T-helper 17 cell (primary cell): ENCODE results near the gene SERF2. TPM values are rescaled to one million over a fixed set of nuclear protein-coding genes. Genes with fewer than 3 reads are reported as not detected.
"Not testable (repeated sequence)": the region's sequence is repeated elsewhere in the genome, so short reads cannot be mapped to it uniquely, and the experiment has no call there.

Source experiments
- ATAC-seq: fragments of 150-1000 bp; cut with Tn5 transposase; 2 replicates; pipeline ENCODE4 v1.10.0; 2021; ENCODE audit warnings: mild to moderate bottlenecking, moderate library complexity
- DNase-seq, 3 donors: peaks; one replicate each; pipeline versions ENCODE4 v3.0.0 to v3.0.0-alpha.2; 2020 to 2021
- H3K9me3 ChIP-seq: one replicate; pipeline ENCODE4 v1.7.0; 2013; ENCODE audit warnings: low read length, mild to moderate bottlenecking; ENCODE audit not compliant: control insufficient read depth, poor library complexity, severe bottlenecking
- H3K27ac Mint-ChIP-seq: one replicate; pipeline ENCODE4 v1.8.0; 2022; ENCODE audit warnings: mild to moderate bottlenecking, moderate library complexity, mixed read lengths
- H3K27me3 Mint-ChIP-seq: one replicate; pipeline ENCODE4 v1.8.0; 2022; ENCODE audit warnings: mixed read lengths
- H3K36me3 Mint-ChIP-seq: one replicate; pipeline ENCODE4 v1.8.0; 2022; ENCODE audit warnings: low read depth, mixed read lengths
- H3K4me1 Mint-ChIP-seq: one replicate; pipeline ENCODE4 v1.8.0; 2022; ENCODE audit warnings: mild to moderate bottlenecking, mixed read lengths
- H3K4me3 Mint-ChIP-seq: one replicate; pipeline ENCODE4 v1.8.0; 2022; ENCODE audit warnings: mild to moderate bottlenecking, moderate library complexity, mixed read lengths
- total RNA-seq, 4 donors: library from RNA in 2 of 4; stranded (reverse) in 2 of 4; gene quantifications; one replicate each; pipeline ENCODE4 v1.2.3 and lab custom pipeline; 2022 to 2026

The SERF2 gene
- total RNA-seq, 2 donors from 2014 or later = 424 to 465 TPM

DNA sequence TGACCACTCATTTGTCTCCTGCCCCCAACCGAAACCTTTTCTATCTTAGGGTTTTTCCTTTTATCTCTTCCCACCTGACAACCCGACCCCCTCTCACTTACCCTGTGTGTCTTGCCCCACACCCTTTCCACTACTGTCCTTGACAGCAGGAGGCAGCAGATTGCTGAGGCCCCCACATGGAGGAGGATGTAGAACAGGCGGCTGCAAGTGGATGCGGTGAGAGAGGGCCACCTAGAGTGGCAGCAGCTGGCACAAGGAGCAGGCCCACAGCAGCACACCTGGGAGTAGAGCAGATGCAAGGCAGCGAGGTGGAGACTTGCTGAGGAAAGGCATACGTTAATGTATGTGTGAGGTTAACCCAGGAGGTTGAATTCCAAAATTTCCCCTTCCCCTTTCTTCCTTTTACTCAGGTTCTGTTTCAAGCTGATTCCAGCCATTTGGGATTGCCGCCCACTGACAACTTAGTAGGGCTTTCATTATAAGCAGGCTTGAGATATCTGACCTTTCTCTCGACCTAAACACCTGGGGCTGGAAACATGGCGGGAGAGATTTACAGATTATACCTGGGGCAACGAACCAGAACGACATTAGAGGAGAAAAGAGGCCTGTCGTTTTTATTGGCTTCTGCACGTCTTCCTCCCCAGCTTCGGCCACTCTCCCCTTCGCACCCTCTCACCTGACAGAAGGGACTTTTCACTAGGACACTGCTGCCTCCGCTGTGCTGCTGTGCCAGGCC is 7.3 kb downstream of the SERF2 start:
- H3K27me3 Mint-ChIP-seq = no peaks in the 10 kb centered on the region
- ATAC-seq (no peak), DNase-seq (no peak)
- H3K36me3 Mint-ChIP-seq = peaks cover 8% of the 10 kb centered on the region
- no peaks in the 10 kb centered on the region for H3K9me3 ChIP-seq
- no peak overlapping the region for H3K4me3 Mint-ChIP-seq
- peaks cover 37% of the 10 kb centered on the region for H3K4me1 Mint-ChIP-seq
- peak overlapping the region; percentile 95 for H3K27ac Mint-ChIP-seq

DNA sequence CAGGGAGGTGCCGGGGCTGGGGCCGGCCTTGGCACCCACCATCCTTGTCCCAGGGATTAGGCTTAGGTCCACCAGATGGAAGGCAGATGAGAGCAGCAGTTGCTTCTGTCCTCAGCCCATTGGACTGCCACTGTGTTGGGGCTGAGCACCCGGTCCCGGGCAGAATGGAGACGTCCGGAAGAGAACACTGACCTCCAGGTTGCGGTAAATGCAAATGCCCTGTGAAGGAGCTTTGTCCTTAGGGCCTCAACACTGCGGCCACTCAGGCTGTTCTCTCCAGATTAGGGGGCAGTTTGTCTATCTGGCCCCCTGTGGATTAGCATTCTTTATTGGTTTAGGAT is 7.8 kb downstream of the SERF2 start, which contains the start of gene SERINC4:
SERINC4 (minus strand) TSS at position 276 of the 341 bp plus-strand sequence; CDS start at position 42, 234 bp downstream.
- H3K9me3 ChIP-seq = no peaks in the 10 kb centered on the region
- ATAC-seq (no peak), DNase-seq (no peak)
- peaks cover 32% of the 10 kb centered on the region for H3K4me1 Mint-ChIP-seq
- H3K4me3 Mint-ChIP-seq = peak within 1 kb of the TSS; percentile 100
- H3K27ac Mint-ChIP-seq = peak within 1 kb of the TSS; percentile 95
- H3K36me3 Mint-ChIP-seq = peaks cover 7% of the 10 kb centered on the region
- no peaks in the 10 kb centered on the region for H3K27me3 Mint-ChIP-seq

GRCh38 chr15:43800286-43801141 is 8.4 kb downstream of the SERF2 start, which contains the start of gene HYPK:
Gene HYPK, plus strand, starts transcription at chr15:43800599. Its CDS starts 24 bp downstream, at chr15:43800623.
- Mint-ChIP-seq H3K36me3 (peaks cover 7% of the 10 kb centered on the region), H3K27ac (peak within 1 kb of the TSS; percentile 95), H3K27me3 (no peaks in the 10 kb centered on the region), H3K4me1 (peaks cover 28% of the 10 kb centered on the region), H3K4me3 (peak within 1 kb of the TSS; percentile 100)
- DNase-seq (peak; percentile 83 to 86 (median 86)), ATAC-seq (peak; percentile 99)
- no peaks in the 10 kb centered on the region for H3K9me3 ChIP-seq

- DNase-seq, ATAC-seq, H3K4me3 Mint-ChIP-seq, H3K9me3 ChIP-seq, H3K27me3 Mint-ChIP-seq: not testable (repeated sequence)
- Mint-ChIP-seq H3K27ac (peak overlapping the region; percentile 67), H3K36me3 (peaks cover 11% of the 10 kb centered on the region), H3K4me1 (peaks cover 23% of the 10 kb centered on the region)
These were observed 10.6 kb downstream of the SERF2 start for GRCh38 chr15:43802676-43803075.

DNA sequence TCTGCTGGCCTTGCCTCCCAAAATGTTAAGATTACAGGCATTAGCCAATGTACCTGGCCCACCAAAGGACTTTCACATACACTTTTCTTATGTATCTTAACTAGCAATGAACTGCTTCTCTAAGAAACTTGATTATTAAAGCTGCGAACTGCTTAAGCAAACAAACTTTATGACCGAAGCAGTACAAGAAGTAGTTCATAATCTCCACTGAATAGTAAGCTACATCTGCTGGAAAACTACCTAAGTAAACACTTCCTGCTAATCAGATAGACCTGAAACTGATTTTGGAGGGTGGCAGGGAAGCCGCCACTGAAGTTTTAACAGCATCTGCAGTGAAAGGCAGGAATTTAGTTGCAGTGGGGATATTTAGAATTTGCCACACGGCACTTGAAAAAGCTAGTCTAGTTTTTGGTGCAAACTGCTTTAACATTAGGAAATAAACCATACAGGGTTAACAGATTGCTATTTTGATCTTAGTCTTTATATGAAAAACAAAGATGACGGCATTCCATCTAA is 16.4 kb downstream of the SERF2 start:
- DNase-seq (no peak), ATAC-seq (no peak)
- Mint-ChIP-seq H3K4me3 (no peak overlapping the region), H3K27ac (no peak overlapping the region), H3K36me3 (peaks cover 11% of the 10 kb centered on the region), H3K27me3 (no peaks in the 10 kb centered on the region), H3K4me1 (peaks cover 9% of the 10 kb centered on the region)
- no peaks in the 10 kb centered on the region for H3K9me3 ChIP-seq

DNA sequence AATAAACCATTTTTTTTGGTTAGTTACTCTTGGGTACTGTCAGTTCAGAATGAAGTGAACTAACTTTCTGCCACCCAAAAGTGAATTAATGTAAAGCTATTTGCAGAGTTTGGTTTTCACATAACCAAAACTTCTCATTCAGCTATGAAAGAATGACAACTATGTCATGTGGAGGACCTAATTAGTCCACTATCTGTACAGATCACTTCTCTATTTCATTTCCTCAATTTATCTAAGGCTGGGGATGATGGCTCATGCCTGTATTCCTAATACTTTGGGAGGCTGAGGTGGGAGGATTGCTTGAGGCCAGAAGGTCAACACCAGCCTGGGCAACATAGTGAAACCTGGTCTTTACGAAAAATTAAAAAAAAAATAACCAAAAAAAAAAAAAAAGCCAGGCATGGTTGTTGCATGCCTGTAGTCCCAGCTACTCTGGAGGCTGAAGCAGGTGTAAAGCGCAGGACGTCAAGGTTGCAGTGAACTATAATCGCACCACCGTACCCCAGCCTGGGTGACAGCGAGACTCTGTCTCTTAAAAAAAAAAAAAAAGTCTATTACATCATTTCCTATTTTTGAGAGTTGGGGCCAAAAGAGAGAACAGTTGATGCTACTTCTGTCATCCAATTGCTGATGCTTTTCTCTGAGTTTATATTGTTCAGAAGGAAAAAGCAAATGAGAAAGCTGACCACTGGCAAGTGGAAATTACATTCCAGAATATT is 17.0 kb downstream of the SERF2 start:
- DNase-seq = no peak
- H3K27ac Mint-ChIP-seq = no peak overlapping the region
- ATAC-seq = peak; percentile 79
- H3K27me3 Mint-ChIP-seq = no peaks in the 10 kb centered on the region
- peaks cover 11% of the 10 kb centered on the region for H3K36me3 Mint-ChIP-seq
- H3K4me3 Mint-ChIP-seq = no peak overlapping the region
- H3K4me1 Mint-ChIP-seq = peaks cover 9% of the 10 kb centered on the region
- no peaks in the 10 kb centered on the region for H3K9me3 ChIP-seq

DNA sequence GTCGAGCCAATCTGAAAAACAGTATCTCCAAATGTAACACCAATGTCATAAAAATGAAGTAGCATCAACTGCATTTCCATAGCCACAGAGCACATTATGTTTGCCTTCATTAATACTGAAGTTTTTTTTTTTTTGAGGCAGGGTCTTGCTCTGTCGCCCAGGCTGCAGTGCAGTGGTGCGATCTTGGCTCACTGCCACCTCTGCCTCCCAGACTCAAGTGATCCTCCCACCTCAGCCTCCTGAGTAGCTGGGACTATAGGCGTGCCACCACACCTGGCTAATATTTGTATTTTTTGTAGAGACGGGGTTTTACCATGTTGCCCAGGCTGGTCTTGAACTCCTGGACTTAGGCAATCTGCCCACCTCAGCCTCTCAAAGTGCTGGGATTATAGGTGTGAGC is 22.9 kb downstream of the SERF2 start:
- not testable (repeated sequence) for H3K9me3 ChIP-seq, H3K4me3 Mint-ChIP-seq, ATAC-seq, H3K4me1 Mint-ChIP-seq, DNase-seq, H3K27me3 Mint-ChIP-seq
- peak overlapping the region; percentile 49 for H3K27ac Mint-ChIP-seq
- H3K36me3 Mint-ChIP-seq = peaks cover 15% of the 10 kb centered on the region

DNA sequence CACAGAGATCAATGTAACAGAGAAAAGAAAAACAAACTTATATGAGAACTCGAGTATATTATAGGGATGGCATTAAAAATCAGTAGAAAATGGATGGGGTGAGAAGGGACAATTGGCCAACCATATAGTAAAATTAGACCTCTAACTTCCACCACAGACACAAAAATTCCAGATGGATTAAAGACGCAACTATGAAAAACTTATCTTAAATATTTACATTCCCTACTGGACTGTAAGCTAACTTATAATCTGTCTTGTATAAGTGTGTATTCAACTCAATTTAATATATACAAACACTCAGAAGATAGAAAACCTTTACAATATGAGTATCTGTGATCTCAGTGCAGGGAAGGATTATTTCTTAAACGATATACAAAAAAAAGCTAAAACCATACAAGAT is 29.4 kb downstream of the SERF2 start:
- H3K27ac Mint-ChIP-seq = peak overlapping the region; percentile 80
- ATAC-seq (no peak), DNase-seq (no peak)
- H3K27me3 Mint-ChIP-seq = no peaks in the 10 kb centered on the region
- peaks cover 19% of the 10 kb centered on the region for H3K4me1 Mint-ChIP-seq
- no peaks in the 10 kb centered on the region for H3K9me3 ChIP-seq
- peaks cover 3% of the 10 kb centered on the region for H3K36me3 Mint-ChIP-seq
- no peak overlapping the region for H3K4me3 Mint-ChIP-seq

- ATAC-seq (peak; percentile 89), DNase-seq (peak; percentile 78 to 87 (median 80))
- H3K4me3 Mint-ChIP-seq = peak within 1 kb of the TSS; percentile 98
- no peaks in the 10 kb centered on the region for H3K27me3 Mint-ChIP-seq
- peak within 1 kb of the TSS; percentile 99 for H3K27ac Mint-ChIP-seq
- no peaks in the 10 kb centered on the region for H3K9me3 ChIP-seq
- peaks cover 37% of the 10 kb centered on the region for H3K4me1 Mint-ChIP-seq
- H3K36me3 Mint-ChIP-seq = no peaks in the 10 kb centered on the region
These were observed 32.5 kb downstream of the SERF2 start, which contains the start of gene MFAP1 for GRCh38 chr15:43824302-43825246. Gene MFAP1, minus strand, starts transcription at chr15:43824690. Its CDS starts 121 bp downstream, at chr15:43824569.

- not testable (repeated sequence) for H3K9me3 ChIP-seq, DNase-seq, H3K36me3 Mint-ChIP-seq, ATAC-seq, H3K27me3 Mint-ChIP-seq
- peak overlapping the region; percentile 12 for H3K4me3 Mint-ChIP-seq
- H3K4me1 Mint-ChIP-seq = peaks cover 40% of the 10 kb centered on the region
- H3K27ac Mint-ChIP-seq = peak overlapping the region; percentile 99
These were observed 33.2 kb downstream of the SERF2 start for GRCh38 chr15:43825305-43825704.

GRCh38 chr15:43826029-43826507 is 33.9 kb downstream of the SERF2 start:
- H3K27ac Mint-ChIP-seq = peak overlapping the region; percentile 94
- H3K9me3 ChIP-seq = no peaks in the 10 kb centered on the region
- no peaks in the 10 kb centered on the region for H3K27me3 Mint-ChIP-seq
- peaks cover 40% of the 10 kb centered on the region for H3K4me1 Mint-ChIP-seq
- no peaks in the 10 kb centered on the region for H3K36me3 Mint-ChIP-seq
- no peak for ATAC-seq
- peak overlapping the region; percentile 91 for H3K4me3 Mint-ChIP-seq
- DNase-seq = no peak
